ENCODE data around the gene ZSCAN22. TPM values are rescaled to one million over a fixed set of nuclear protein-coding genes. Genes with fewer than 3 reads are reported as not detected.

The ZSCAN22 gene
- total and polyA plus RNA-seq, 8 donors = 0.65 to 2.5 (median 1.2) TPM

- intact Hi-C loops (cut with DNase I) = no loop called here
- WGBS, 2 donors = 5% methylated on average over 54 to 60 of the region's 60 CpGs
These were observed 47.5 kb upstream of the ZSCAN22 start for GRCh38 chr19:58279042-58279924.

DNA sequence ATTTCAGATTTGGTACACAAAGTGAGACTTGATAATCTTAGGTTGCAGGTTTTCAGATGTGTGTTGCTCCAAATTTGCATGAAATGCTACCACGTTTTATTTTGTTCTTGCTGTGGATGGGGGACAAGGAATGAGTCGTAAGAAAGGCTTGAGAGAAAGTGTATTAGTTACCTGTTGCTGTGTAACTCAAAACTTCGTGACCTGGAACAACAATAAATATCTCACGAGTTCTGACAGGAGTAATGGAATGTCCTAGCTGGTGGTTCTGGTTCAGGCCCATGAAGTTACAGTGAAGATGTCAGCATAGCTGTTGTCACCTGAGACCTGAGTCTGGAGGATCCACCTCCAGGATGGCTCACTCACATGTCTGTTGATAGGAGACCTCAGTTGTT is 46.9 kb upstream of the ZSCAN22 start:
- TF ChIP-seq CTCF (IDR thresholded peaks at IDR 0.05) = no peak
- peak overlapping the region in 1 of 4 donors; percentile 97 for H3K4me3 ChIP-seq
- no peak for ATAC-seq
- H3K27ac ChIP-seq = no peak overlapping the region
- no peak for FAIRE-seq
- intact Hi-C loops (cut with DNase I) = no loop called here
- DNase-seq = no peak
- H3K4me1 ChIP-seq = peaks cover 0 to 10% (median 6%) of the 10 kb centered on the region in 3 donors
- WGBS, 2 donors = 70 to 83% methylated on average over 4 of the region's 4 CpGs
- H3K9me3 ChIP-seq = no peaks in the 10 kb centered on the region
- no peaks in the 10 kb centered on the region for H3K27me3 ChIP-seq
- no peaks in the 10 kb centered on the region for H3K36me3 ChIP-seq

More at GRCh38 chr19:58279042-58279924, 47.5 kb upstream of the ZSCAN22 start:
- TF ChIP-seq CTCF (IDR thresholded peaks at IDR 0.05) = no peak
- H3K4me3 ChIP-seq = peak overlapping the region; percentile 59 to 97 (median 84)
- no peak for FAIRE-seq
- H3K9me3 ChIP-seq = no peaks in the 10 kb centered on the region
- H3K27me3 ChIP-seq = no peaks in the 10 kb centered on the region
- ATAC-seq = peak; percentile 42 to 62 (median 54)
- no peaks in the 10 kb centered on the region for H3K36me3 ChIP-seq
- peaks cover 0 to 10% (median 6%) of the 10 kb centered on the region in 3 donors for H3K4me1 ChIP-seq
- peak overlapping the region; percentile 48 to 77 (median 64) for H3K27ac ChIP-seq
- DNase-seq = peak; percentile 62 to 88 (median 74)

DNA sequence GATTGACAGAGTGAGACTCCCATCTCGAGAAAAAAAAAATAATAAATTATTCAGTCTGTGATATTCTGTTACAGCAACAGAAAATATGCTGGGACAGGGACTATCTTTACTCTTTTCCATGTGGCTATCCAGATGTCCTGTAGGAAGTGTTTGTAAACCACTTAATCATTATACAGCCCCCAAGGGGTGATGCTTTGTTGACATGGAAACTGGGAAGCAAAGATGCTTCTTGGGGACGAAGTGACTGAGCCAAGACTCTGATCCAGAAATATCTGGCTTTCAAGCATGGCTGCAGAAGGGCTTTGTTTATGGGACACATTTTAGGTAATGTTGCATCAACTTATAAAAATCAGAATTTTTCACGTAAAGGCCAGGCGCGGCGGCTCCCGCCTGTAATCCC is 42.6 kb upstream of the ZSCAN22 start:
- no peak for TF ChIP-seq CTCF (IDR thresholded peaks at IDR 0.05)
- no peak for ATAC-seq
- H3K27ac ChIP-seq = no peak overlapping the region

GRCh38 chr19:58291943-58292342 is 34.9 kb upstream of the ZSCAN22 start:
- no peak overlapping the region for H3K27ac ChIP-seq
- no peaks in the 10 kb centered on the region for H3K4me1 ChIP-seq
- no peak for TF ChIP-seq CTCF (IDR thresholded peaks at IDR 0.05)
- DNase-seq (no peak), FAIRE-seq (no peak), ATAC-seq (no peak)
- H3K4me3 ChIP-seq = no peak overlapping the region
- WGBS, 2 donors = 94% methylated on average over 7 of the region's 7 CpGs
- no peaks in the 10 kb centered on the region for H3K27me3 ChIP-seq
- peaks cover 0 to 42% (median 8%) of the 10 kb centered on the region in 3 donors for H3K36me3 ChIP-seq
- intact Hi-C loops (cut with DNase I) = no loop called here
- H3K9me3 ChIP-seq = no peaks in the 10 kb centered on the region

More for the DNA sequence above, 42.6 kb upstream of the ZSCAN22 start:
- 93 to 95% methylated on average over 7 of the region's 7 CpGs for WGBS, 2 donors
- Histone ChIP-seq H3K9me3 (no peaks in the 10 kb centered on the region), H3K36me3 (peaks cover 7 to 30% (median 9%) of the 10 kb centered on the region in 3 donors), H3K27me3 (no peaks in the 10 kb centered on the region), H3K4me3 (no peak overlapping the region), H3K4me1 (peaks cover 0 to 10% (median 6%) of the 10 kb centered on the region in 3 donors)
- no peak for FAIRE-seq
- intact Hi-C loops (cut with DNase I) = no loop called here
- no peak for DNase-seq

Data from pancreas (tissue), 10 donors.